GM18861 (cell line): Measurements from ENCODE around the gene SYTL2.
"Not testable (repeated sequence)": the region's sequence is repeated elsewhere in the genome, so short reads cannot be mapped to it uniquely, and the experiment has no call there.

Source experiments
- ATAC-seq: cut with Tn5 transposase; IDR thresholded peaks from one replicate; pipeline ENCODE4 v1.9.1; 2021; ENCODE audit not compliant: unreplicated experiment

SYTL2 gene

DNA sequence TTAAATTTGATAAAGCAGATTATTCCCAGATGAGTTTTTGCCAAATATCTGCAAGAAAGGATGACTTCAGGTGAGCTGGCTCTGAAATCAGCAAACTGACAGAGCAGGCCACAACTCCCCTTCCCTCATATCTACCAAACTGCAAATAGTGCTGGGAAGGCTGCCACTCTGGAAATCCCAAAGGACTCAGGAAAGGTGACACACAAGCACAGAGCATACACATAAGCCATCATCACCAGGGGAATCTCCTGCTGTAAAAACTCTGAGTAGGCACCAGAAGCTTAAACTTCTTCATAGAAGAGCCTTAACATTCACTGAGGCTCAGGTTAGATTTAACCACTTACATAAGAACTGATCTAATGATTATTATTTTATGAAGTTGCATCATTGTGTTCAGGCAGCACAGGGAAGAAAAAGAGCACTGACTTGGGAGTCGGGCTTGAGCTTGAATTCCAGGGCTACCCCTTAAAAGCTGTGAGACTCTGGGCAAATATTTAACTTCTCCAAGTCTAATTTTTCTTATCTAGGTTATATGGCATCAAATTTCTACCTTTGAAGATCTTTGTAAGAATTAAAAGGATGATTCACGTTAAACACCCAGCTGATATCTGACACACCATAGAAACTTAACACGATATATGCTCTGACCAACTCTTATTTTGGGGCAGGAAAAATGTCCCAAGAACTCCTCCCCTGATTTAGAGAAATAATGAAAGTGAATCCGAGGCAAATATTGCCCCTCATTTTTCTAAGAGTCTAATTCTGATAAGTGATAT, 15.0 kb downstream of the SYTL2 start:
- ATAC-seq, result no peak

DNA sequence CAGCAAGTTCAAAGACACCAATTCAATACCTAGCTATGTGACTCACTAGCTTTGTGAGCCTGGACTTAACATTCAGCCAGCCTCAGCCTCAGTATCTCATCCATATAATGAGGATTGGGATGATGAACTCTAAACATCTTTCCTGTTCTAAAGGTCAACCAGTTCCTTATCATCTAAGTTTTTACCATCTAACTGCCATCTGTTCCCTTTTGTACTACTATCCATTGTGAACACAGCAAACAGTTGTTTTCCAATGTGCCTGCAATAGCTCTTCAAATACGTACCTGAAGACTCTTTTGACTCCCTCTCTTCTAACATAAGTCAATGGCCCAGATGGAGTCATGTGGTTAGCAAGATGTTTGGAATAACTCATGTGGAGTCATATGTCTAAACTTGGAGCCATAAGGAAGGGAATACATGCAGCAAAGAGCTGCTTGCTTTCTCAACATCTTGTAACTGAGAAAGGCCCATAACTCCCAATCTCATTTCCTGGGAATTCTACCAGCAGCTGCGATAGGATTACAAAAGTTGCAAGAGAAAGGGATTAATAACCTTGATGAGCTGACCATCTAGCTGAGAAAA, 19.4 kb downstream of the SYTL2 start:
- ATAC-seq, result no peak

DNA sequence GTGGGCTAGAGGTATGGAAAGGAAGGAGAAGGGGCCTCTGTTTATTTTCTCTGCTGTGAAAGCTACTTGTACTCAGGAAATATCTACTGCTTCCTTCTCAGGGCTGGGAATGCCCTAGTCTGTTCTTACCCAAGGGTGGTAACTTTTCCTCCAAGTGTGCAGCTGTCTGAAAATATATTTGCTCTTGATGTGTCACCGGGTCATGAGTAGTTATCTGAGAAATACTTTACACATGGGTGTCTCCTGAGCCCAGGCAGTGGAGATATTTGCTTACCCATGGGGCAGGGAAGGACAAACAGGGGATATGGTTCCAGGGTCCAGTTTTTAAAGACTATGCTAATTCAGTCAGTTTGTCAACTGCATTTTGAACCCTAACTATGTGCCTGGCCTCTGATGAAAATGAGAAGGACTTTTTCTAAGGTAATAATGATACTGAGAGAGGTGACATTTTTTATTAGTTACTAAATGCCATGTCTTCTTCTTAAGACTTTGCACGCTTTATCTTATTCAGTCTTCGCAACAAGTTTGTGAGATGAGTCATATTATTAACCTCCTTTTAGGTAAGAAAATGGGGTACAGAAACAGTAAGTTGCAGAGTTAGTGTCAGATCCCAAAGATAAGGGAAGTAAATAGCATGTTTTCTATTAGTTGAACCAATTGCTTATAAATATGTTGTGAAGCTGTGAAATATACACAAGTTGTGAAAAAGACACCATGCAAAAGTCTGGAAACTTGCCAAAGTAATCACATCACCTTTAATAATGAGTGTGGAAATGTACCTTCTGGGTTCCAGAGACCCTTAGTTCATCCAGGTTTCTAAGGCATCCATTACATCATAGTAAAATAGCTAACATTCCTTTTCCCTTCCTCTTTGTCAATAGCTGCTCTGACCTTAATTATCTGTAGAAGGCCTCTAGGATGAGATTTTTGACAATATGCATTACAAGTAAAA, 22.9 kb downstream of the SYTL2 start:
- ATAC-seq, result no peak

- no peak for ATAC-seq
Observed at GRCh38 chr11:85787168-85787567, 23.8 kb downstream of the SYTL2 start.

- ATAC-seq, result no peak
Observed at GRCh38 chr11:85784480-85785265, 26.3 kb downstream of the SYTL2 start.

- ATAC-seq, result no peak
Observed at GRCh38 chr11:85783758-85784157, 27.2 kb downstream of the SYTL2 start.

DNA sequence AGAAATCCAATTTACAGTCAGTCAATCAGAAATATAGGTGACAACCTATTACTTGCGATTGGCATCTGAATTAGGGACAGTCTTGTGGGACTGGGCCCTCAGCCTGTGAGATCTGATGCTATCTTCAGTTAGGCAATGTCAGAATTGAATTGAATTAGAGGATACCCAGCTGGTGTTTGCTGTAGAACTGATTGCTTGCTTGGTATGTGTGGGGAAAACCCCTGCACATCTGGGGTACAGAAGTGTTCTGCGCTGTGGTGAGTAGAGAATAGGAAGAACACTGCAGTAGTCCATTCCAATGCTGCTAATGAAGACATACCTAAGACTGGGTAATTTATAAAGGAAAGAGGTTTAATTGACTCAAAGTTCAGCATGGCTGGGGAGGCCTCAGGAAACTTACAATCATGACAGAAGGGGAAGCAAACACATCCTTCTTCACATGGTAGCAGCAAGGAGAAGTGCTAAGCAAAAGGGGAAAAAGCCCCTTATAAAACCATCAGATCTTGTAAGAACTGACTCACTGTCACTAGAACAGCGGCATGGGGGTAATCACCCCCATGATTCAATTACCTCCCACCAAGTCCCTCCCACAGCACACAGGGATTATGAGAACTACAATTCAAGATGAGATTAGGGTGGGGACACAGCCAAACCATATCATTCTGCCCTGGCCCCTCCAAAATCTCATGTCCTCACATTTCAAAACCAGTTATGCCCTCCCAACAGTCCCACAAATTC, 30.0 kb downstream of the SYTL2 start:
- ATAC-seq, result not testable (repeated sequence)

- no peak for ATAC-seq
Observed at GRCh38 chr11:85779956-85780640, 30.8 kb downstream of the SYTL2 start.

DNA sequence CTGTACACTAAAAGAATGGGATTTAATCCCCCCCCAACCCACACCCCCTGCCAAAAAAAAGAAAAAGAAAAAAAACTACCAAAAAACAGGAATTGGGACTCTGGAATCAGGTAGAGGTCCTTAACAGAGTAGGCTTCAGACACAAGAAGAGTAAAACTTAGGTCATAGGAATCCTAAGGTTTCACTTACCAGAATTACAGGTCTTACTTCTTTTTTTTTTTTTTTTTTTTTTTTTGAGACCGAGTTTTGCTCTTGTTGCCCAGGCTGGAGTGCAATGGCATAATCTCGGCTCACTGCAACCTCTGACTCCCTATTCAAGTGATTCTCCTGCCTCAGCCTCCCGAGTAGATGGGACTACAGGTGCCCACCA, 33.4 kb downstream of the SYTL2 start:
- ATAC-seq, result not testable (repeated sequence)

DNA sequence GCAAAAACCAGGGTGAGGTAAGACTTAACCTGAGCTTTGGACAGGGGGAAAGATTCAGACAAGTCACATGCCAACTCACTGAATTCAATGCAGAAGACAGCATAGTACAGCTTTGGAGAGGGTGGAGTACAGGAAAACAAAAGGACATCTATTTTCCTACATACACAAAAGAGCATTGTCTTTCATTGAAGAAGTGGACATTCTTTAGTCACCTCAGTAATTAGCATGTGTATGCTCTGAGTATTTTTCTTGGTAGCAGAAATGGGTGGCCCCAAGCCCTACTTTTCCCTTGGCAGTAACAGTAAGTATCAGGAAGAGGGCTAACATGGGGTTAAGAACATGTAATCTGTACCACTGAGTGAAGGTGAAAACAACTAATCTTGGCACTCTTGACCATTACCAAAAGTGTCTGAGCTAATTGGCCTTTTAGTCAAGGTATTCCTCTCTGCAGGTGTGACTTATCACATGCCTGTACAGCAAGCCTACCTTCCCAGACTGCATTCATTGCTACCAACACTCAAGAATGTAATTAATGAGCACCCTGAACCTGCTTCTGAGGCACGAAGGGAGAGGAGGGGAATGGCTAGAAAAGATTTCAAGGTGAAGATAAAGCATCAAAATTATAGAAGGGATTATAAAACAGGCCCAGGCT, 33.9 kb downstream of the SYTL2 start:
- ATAC-seq, result no peak

GRCh38 chr11:85774256-85775101, 36.5 kb downstream of the SYTL2 start:
- no peak for ATAC-seq

- no peak for ATAC-seq
Observed at GRCh38 chr11:85772695-85773094, 38.2 kb downstream of the SYTL2 start.

DNA sequence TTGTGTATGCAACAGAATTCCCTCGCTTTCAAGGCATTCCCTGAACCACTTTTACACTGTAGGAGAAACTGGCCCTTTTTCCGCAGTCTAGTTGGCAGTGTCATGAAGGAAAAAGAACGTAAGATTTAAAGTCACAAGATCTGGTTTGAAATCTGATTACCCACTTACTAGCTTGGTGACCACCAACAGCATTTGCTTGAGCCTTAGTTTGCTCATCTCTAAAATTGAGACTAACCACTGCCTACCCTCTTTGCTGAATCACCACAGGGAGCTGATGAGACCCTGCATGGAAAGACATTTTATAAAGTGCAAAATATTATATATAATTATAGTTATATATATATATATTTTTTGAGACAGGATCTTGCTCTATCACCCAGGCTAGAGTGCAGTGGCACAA, 39.4 kb downstream of the SYTL2 start:
- ATAC-seq, result no peak

DNA sequence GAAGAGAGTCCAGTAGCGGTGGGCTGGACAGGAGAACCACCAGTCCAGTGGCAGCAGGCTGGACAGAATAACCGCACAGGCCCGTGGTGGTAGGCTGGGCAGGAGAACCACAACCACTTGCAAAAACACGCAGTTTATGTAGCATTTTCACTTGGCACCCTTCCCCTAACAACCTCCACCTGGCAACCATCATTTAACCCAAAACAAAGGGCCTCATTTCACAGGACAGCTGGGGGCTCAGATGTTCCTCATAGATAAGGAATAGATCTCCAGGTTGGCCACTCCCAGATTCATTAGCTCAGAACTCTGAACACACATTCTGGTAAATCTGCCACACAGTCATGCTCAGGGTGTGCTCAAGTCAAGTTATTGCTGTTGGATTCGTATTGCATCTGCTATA, 41.2 kb downstream of the SYTL2 start:
- no peak for ATAC-seq

DNA sequence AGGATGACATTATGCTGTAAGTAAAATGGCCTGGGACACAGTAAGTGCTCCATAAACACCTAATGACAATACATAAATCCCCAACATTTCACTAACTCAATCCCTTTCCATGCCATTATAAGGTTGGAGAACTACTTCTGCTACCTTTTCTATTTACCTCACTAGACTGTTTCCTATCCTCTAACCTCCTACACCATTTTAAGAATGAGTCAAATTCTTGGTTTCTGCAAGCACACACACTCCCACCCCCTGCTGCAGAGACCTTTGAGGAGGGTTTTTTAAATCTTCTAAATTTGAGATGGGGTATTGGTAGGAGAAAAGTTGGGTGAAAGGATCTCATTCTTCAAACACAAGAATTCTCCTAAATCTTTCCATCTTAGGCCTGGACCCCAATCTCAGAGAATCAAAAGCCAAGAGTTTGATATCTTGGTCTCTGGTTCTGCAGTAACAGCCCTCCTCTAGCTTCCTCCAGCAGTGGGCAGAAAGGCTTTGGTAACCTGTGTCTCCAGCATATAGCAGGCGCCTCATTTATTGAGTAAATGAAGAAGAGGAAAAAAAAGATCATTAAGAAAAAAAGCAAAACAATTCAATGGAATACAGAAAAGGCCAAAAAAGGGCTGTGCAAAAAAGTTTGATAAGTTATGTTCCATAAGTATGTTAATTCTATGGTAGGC, 42.3 kb downstream of the SYTL2 start:
- ATAC-seq, result no peak

DNA sequence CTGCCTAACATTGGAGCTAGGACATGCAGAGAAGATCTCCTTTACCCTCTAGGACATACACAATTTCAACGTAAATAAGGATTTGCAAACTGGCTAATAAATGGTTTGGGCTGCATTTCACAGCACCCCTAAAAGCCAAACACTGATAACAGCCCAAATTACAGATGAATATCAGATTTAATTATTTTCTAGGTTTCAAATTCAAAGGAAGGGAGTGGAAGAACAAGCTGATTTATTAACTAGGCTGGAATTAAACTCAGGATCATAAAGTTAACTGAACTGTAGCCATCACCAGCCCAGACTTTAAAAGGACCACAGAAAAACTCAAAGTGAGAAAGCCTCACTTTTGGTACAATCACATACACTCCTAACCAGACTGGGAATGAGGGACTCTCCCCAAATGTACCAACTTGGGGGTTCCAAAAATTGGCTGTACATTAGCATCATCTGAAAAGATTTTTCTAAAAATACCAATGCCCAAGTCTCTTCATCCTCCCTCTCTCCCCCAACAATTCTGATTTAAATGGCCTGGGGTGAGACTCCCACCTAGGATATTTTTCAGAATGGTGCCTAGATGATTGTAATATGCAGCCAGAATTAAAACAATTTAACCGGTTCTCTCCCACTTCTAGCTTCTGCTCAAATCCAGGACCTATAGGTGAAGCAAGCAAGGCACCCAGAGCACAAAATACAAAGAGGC, 43.5 kb downstream of the SYTL2 start:
- ATAC-seq, result no peak

DNA sequence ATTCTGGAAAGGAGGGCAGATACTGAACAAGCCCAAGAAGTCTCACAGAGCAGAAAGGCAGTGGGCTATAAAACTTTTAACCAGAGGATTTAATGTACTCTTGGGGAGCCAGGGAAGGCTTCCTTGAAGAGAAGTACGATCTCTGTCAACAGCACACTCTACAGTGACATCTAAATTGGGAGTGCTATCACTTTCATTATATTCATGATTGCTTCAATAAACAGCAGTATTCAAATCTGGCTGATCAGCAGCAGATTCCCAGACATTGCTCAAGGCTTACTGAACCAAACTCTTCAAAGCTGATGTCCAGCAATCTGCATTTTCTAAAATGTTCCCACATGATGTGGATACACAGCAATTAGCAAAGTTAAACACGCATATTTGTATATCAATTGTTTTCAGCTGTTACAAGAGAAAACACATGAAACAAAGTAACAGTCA, 44.2 kb downstream of the SYTL2 start:
- ATAC-seq, result no peak
